Heart left ventricle (tissue), 13 donors: ENCODE results near the gene NELL1.

ENCODE experiments used
- CTCF ChIP-seq, 12 donors: fragments of 200-600 bp; sonication (generic) in 4 of 12; IDR thresholded peaks; one replicate each; pipeline versions ENCODE4 v1.5.0 to v1.8.0; 2018 to 2022; ENCODE audit warnings: antibody characterized with exemption in 12 of 12, mild to moderate bottlenecking in 5 of 12
- POLR2A ChIP-seq, 2 donors: fragments of 450-650 bp; IDR thresholded peaks; one replicate each; pipeline ENCODE4 v1.6.1; 2017; ENCODE audit warnings: antibody characterized with exemption in 2 of 2, mild to moderate bottlenecking in 2 of 2, moderate library complexity in 2 of 2
- donor health status: ischemic (EF 13 %, LVEDD 7.1; RV severe dilation, severe dysfunction).
- donor health status: DM: no; HTN: yes; CAD: no.
- donor health status: DM: no; HTN: no; CAD: no.
- donor health status: ischemic (EF 25% LVEDD 6.9; RV normal size, moderate dysfunction).
- donor health status: ischemic (EF 25% LVEDD 5.7; RV mildly dilated, moderate dysfunction).
- donor health status: ischemic (EF 35%, LVEDD 5.7; RV mildly dilated, moderate dysfunction).
- donor health status: nonischemic (EF 11% LVEDD 7.7; RV severe dilation, severe dysfunction).
- donor health status: DM: yes; HTN: yes; CAD: no.
- donor health status: PGD.
- donor health status: ischemic (EF 29% LVEDD 5.4; RV normal size, mild dysfunction).
- donor health status: nonischemic (EF 23%, LVEDD 6.1; RV moderate dilation, normal function).

- no peak for TF ChIP-seq POLR2A (IDR thresholded peaks at IDR 0.05)
- no peak for TF ChIP-seq CTCF (IDR thresholded peaks at IDR 0.05)
These were observed 199.7 kb downstream of the NELL1 start for GRCh38 chr11:20869123-20869522.
